Measurements from ENCODE around the gene ANO2.

Gene ANO2

GRCh38 chr12:5984873-5985272, 39.8 kb upstream of the ANO2 start:
- H3K4me3 ChIP-seq (ENCODE audit: control insufficient read depth, low read depth, low read length): no peak overlapping the region
- DNase-seq (ENCODE audit: low read depth): no peak
- TF ChIP-seq CTCF (IDR thresholded peaks at IDR 0.05; ENCODE audit: control insufficient read depth, insufficient read depth, low read depth, low read length, missing control alignments): no peak

GRCh38 chr12:5982106-5982505, 37.0 kb upstream of the ANO2 start:
- no peak for DNase-seq (ENCODE audit: low read depth)
- TF ChIP-seq CTCF (IDR thresholded peaks at IDR 0.05; ENCODE audit: control insufficient read depth, insufficient read depth, low read depth, low read length, missing control alignments): no peak
- no peak overlapping the region for H3K4me3 ChIP-seq (ENCODE audit: control insufficient read depth, low read depth, low read length)

DNA sequence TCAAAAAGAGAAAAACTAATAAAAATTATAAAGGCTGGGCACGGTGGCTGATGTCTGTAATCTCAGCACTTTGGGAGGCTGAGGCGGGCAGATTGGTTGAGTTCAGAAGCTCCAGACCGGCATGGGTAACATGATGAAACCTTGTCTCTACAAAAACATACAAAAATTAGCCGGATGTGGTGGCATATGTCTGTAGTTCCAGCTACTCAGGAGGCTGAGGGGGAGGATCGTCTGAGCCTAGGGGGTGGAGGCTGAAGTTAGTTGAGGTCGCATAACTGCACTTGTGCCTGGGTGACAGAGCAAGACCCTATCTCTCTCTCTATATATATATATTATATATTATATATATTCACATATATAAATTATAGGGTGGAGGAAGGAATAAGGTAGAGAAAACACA, 32.5 kb upstream of the ANO2 start:
- H3K4me3 ChIP-seq (ENCODE audit: control insufficient read depth, low read depth, low read length): no peak overlapping the region
- no peak for DNase-seq (ENCODE audit: low read depth)
- TF ChIP-seq CTCF (IDR thresholded peaks at IDR 0.05; ENCODE audit: control insufficient read depth, insufficient read depth, low read depth, low read length, missing control alignments): no peak

- no peak overlapping the region for H3K4me3 ChIP-seq (ENCODE audit: control insufficient read depth, low read depth, low read length)
- DNase-seq (ENCODE audit: low read depth): no peak
- TF ChIP-seq CTCF (IDR thresholded peaks at IDR 0.05; ENCODE audit: control insufficient read depth, insufficient read depth, low read depth, low read length, missing control alignments): no peak
Observed at GRCh38 chr12:5976711-5977110, 31.7 kb upstream of the ANO2 start.

GRCh38 chr12:5976196-5976595, 31.1 kb upstream of the ANO2 start:
- no peak for DNase-seq (ENCODE audit: low read depth)
- no peak overlapping the region for H3K4me3 ChIP-seq (ENCODE audit: control insufficient read depth, low read depth, low read length)
- no peak for TF ChIP-seq CTCF (IDR thresholded peaks at IDR 0.05; ENCODE audit: control insufficient read depth, insufficient read depth, low read depth, low read length, missing control alignments)

DNA sequence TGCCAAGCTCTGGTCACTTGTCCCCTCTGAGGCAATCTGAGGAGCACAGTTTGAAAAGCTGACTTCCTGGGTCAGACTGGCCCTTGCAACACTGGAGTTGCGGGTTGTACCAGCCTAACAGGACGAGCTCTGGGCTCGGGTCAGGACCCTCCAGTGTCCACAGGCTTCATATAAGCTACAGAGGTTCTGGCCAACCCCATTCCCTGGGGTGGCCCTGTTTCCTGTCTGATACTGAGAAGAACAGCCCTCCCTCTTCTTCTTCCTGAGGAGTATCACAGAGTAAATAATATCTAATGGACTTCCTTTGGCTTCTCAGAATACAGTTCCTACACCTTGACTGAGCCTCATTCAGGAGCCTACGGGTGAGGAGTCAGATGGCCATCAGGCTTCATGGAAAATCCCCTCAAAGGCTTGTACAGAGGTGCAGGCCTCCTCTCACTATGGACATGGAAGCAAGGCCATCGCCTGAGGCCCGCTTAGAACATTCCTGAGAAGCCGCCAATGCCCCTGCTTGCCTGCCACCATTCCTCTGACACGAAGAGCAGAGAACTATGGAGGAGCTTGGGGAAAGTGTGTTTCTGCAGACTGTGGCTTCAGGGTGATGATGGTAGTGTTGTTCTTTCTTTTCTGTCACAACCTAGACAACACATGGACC, 28.5 kb upstream of the ANO2 start:
- DNase-seq (ENCODE audit: low read depth): no peak
- no peak overlapping the region for H3K4me3 ChIP-seq (ENCODE audit: control insufficient read depth, low read depth, low read length)
- no peak for TF ChIP-seq CTCF (IDR thresholded peaks at IDR 0.05; ENCODE audit: control insufficient read depth, insufficient read depth, low read depth, low read length, missing control alignments)

DNA sequence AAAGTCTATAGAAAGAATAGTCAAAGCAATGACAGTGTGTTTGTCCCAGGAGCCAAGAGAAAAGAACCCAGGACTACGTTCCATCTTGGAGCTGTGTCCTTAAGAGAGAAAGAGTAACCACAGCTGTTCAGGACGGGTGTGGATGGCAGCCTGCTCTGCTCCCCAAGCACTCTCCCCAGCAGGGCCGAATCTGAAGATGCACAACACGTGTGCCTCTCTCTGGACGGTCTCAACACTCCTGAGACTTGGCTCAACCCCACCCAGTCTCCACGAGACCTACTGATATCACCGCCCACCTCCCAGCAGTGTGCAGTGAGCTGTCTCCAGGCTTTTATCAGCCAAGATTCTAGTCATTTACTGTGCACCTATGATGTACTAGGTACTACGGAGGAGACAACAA, 27.3 kb upstream of the ANO2 start:
- DNase-seq (ENCODE audit: low read depth): no peak
- TF ChIP-seq CTCF (IDR thresholded peaks at IDR 0.05; ENCODE audit: control insufficient read depth, insufficient read depth, low read depth, low read length, missing control alignments): no peak
- H3K4me3 ChIP-seq (ENCODE audit: control insufficient read depth, low read depth, low read length): no peak overlapping the region
